CD4-positive, alpha-beta T cell treated with Interleukin-10 for 1 hour (primary cell): ENCODE results near the gene USP47.

ENCODE experiments used
- DNase-seq: peaks from one replicate; pipeline ENCODE4 v3.0.0-alpha.2; 2020

USP47 gene

GRCh38 chr11:11985016-11985715, 143.4 kb downstream of the USP47 start:
- DNase-seq, result no peak

GRCh38 chr11:11985954-11986949, 144.5 kb downstream of the USP47 start:
- DNase-seq, result no peak

- DNase-seq, result peak; percentile 18
Observed at GRCh38 chr11:11987503-11988022, 145.8 kb downstream of the USP47 start.

- no peak for DNase-seq
Observed at GRCh38 chr11:11988099-11988651, 146.4 kb downstream of the USP47 start.

GRCh38 chr11:11988681-11989261, 147.0 kb downstream of the USP47 start:
- DNase-seq, result no peak

- no peak for DNase-seq
Observed at GRCh38 chr11:11989774-11990744, 148.3 kb downstream of the USP47 start.

- no peak for DNase-seq
Observed at GRCh38 chr11:11992257-11993212, 150.8 kb downstream of the USP47 start.

GRCh38 chr11:11993839-11994238, 152.1 kb downstream of the USP47 start:
- DNase-seq, result no peak

GRCh38 chr11:11995601-11996000, 153.8 kb downstream of the USP47 start:
- peak; percentile 33 for DNase-seq

- DNase-seq, result no peak
Observed at GRCh38 chr11:11996321-11997048, 154.7 kb downstream of the USP47 start.

- DNase-seq, result no peak
Observed at GRCh38 chr11:11997049-11997322, 155.2 kb downstream of the USP47 start.

- DNase-seq, result peak; percentile 15
Observed at GRCh38 chr11:11998091-11998781, 156.5 kb downstream of the USP47 start.

- DNase-seq, result no peak
Observed at GRCh38 chr11:12001186-12001585, 159.4 kb downstream of the USP47 start.

GRCh38 chr11:12003336-12003735, 161.6 kb downstream of the USP47 start:
- no peak for DNase-seq

- no peak for DNase-seq
Observed at GRCh38 chr11:12003815-12004214, 162.0 kb downstream of the USP47 start.

GRCh38 chr11:12005061-12005460, 163.3 kb downstream of the USP47 start:
- DNase-seq, result no peak

- no peak for DNase-seq
Observed at GRCh38 chr11:12005476-12005875, 163.7 kb downstream of the USP47 start.

- no peak for DNase-seq
Observed at GRCh38 chr11:12006552-12007229, 164.9 kb downstream of the USP47 start.

- DNase-seq, result no peak
Observed at GRCh38 chr11:12007230-12007593, 165.4 kb downstream of the USP47 start.
